Upper lobe of left lung (tissue), 4 donors: Measurements from ENCODE around the gene GRK3.

Experiments
- POLR2A ChIP-seq, 4 donors: fragments of 450-650 bp; IDR thresholded peaks; one replicate each; pipeline ENCODE4 v1.5.1; 2016 to 2017; ENCODE audit warnings: antibody characterized with exemption in 4 of 4, mild to moderate bottlenecking in 2 of 4
- TF ChIP-seq, protein P1 (sequence below), 6 experiments: fragments of 450-650 bp in 4 of 6; fragments of 200-600 bp in 2 of 6; sonication (generic) in 2 of 6; IDR thresholded peaks; one replicate each; pipeline ENCODE4 v1.5.1; 2016 to 2019; ENCODE audit warnings: antibody characterized with exemption in 6 of 6

DNA sequence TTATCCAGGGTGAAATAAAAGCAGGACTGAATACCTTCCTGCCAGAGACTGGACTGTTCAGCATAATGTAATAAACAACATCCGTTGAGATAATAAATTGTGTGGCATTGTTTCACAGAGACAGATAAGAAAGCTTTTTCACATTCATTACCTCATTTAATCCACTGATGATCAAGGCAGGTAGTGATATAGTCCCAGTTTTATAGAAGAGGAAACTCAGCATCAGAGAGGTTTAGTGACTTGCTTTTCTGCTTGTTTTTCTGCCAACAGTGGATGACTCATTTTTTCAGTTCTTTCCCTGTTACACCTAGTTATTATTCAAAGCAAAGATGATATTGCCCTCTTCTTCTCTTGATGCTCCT lies 181.5 kb downstream of the GRK3 start:
- TF ChIP-seq, protein P1, sequence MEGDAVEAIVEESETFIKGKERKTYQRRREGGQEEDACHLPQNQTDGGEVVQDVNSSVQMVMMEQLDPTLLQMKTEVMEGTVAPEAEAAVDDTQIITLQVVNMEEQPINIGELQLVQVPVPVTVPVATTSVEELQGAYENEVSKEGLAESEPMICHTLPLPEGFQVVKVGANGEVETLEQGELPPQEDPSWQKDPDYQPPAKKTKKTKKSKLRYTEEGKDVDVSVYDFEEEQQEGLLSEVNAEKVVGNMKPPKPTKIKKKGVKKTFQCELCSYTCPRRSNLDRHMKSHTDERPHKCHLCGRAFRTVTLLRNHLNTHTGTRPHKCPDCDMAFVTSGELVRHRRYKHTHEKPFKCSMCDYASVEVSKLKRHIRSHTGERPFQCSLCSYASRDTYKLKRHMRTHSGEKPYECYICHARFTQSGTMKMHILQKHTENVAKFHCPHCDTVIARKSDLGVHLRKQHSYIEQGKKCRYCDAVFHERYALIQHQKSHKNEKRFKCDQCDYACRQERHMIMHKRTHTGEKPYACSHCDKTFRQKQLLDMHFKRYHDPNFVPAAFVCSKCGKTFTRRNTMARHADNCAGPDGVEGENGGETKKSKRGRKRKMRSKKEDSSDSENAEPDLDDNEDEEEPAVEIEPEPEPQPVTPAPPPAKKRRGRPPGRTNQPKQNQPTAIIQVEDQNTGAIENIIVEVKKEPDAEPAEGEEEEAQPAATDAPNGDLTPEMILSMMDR (IDR thresholded peaks at IDR 0.05), result no peak
- no peak for TF ChIP-seq POLR2A (IDR thresholded peaks at IDR 0.05)
